Endothelial cell of umbilical vein (primary cell): ENCODE measurements around the gene USP17L30. TPM values are rescaled to one million over a fixed set of nuclear protein-coding genes. Genes with fewer than 3 reads are reported as not detected.
"Not testable (repeated sequence)": the region's sequence is repeated elsewhere in the genome, so short reads cannot be mapped to it uniquely, and the experiment has no call there.

Source experiments
- Bru-seq: library from RNA; stranded (reverse); fragments of 400-500 nt; gene quantifications from one replicate; lab custom pipeline; 2021; lab: Mats Ljungman, UMichigan
- BruChase-seq, 2 experiments: library from RNA; stranded (reverse); fragments of 400-500 nt; gene quantifications; one replicate each; lab custom pipeline; 2021; lab: Mats Ljungman, UMichigan
- BruUV-seq: library from RNA; stranded (reverse); fragments of 400-500 nt; replicated peaks from 2 replicates; lab custom pipeline; 2021; lab: Mats Ljungman, UMichigan
- CTCF ChIA-PET: fragments of 300-600, 350-600 bp; sonication (Branson Sonifier 250); formaldehyde crosslinking; loops from one replicate; lab custom pipeline; 2021; ENCODE audit warnings: antibody characterized with exemption, inconsistent platforms; lab: Charles Lee
- POLR2A ChIA-PET: fragments of 300-600, 350-600 bp; sonication (Branson Sonifier 250); formaldehyde crosslinking; loops from one replicate; lab custom pipeline; 2021; ENCODE audit warnings: antibody characterized with exemption, inconsistent platforms; lab: Charles Lee
- DNase-seq: peaks from one replicate; pipeline ENCODE4 v3.0.0-alpha.2; 2011; ENCODE audit warnings: low read depth, low spot score
- FAIRE-seq: peaks from 2 replicates; lab custom pipeline; 2011; peaks lifted over from hg19 to GRCh38; lab: Jason Lieb, UNC
- H2AFZ ChIP-seq: 2 replicates; pipeline ENCODE4 v1.6.0; 2012; ENCODE audit warnings: low read depth, low read length, control low read depth, inconsistent platforms
- H3K27ac ChIP-seq: 2 replicates; pipeline ENCODE4 v1.5.1; 2011; ENCODE audit warnings: low read depth, mild to moderate bottlenecking, control low read depth, low read length, moderate library complexity; ENCODE audit not compliant: insufficient read depth
- H3K27me3 ChIP-seq, 2 experiments: 2 replicates each; pipeline versions ENCODE4 v1.6.0 to v1.6.1; 2011; ENCODE audit warnings: low read length in 2 of 2, mixed read lengths in 1 of 2; ENCODE audit not compliant: control insufficient read depth in 2 of 2, insufficient read depth in 2 of 2
- H3K36me3 ChIP-seq, 2 experiments: 2 replicates in 1 of 2; 3 replicates in 1 of 2; pipeline ENCODE4 v1.5.1; 2011; ENCODE audit warnings: low read length in 2 of 2, mild to moderate bottlenecking in 1 of 2, moderate library complexity in 1 of 2; ENCODE audit not compliant: control insufficient read depth in 2 of 2, insufficient read depth in 2 of 2; ENCODE audit errors: extremely low read depth in 1 of 2
- H3K4me1 ChIP-seq: 3 replicates; pipeline ENCODE4 v1.5.1; 2011; ENCODE audit warnings: mild to moderate bottlenecking, low read length; ENCODE audit not compliant: control insufficient read depth, insufficient read depth; ENCODE audit errors: extremely low read depth
- H3K4me2 ChIP-seq: 2 replicates; pipeline ENCODE4 v1.6.1; 2011; ENCODE audit warnings: low read length, control low read depth, mixed read lengths; ENCODE audit not compliant: insufficient read depth
- H3K4me3 ChIP-seq, 3 experiments: fragments of 200-600 bp in 1 of 3; sonication (generic), shearing (Covaris generic) in 1 of 3; replicated peaks in 1 of 3; 2 replicates each; pipeline ENCODE4 v1.5.1; 2011 to 2016; ENCODE audit warnings: control low read depth in 3 of 3, low read length in 3 of 3, mild to moderate bottlenecking in 2 of 3, inconsistent platforms in 1 of 3, low read depth in 1 of 3, moderate library complexity in 1 of 3; ENCODE audit not compliant: insufficient read depth in 1 of 3
- H3K79me2 ChIP-seq: 2 replicates; pipeline ENCODE4 v1.6.0; 2012; ENCODE audit warnings: low read length, inconsistent platforms; ENCODE audit not compliant: control insufficient read depth, insufficient read depth
- H3K9ac ChIP-seq: replicated peaks from 2 replicates; pipeline ENCODE3; 2011; ENCODE audit warnings: low read length, control low read depth; ENCODE audit not compliant: insufficient read depth; ENCODE audit errors: extremely low read depth
- H3K9me1 ChIP-seq: replicated peaks from 3 replicates; pipeline ENCODE4 v1.6.0; 2011; ENCODE audit warnings: mild to moderate bottlenecking, low read length; ENCODE audit not compliant: control insufficient read depth, insufficient read depth; ENCODE audit errors: extremely low read depth
- H3K9me3 ChIP-seq: replicated peaks from 2 replicates; pipeline ENCODE4 v1.5.1; 2012; ENCODE audit warnings: low read length, inconsistent platforms; ENCODE audit not compliant: control insufficient read depth, insufficient read depth
- H4K20me1 ChIP-seq: replicated peaks from 2 replicates; pipeline ENCODE3; 2011; ENCODE audit warnings: mild to moderate bottlenecking, low read length; ENCODE audit not compliant: control insufficient read depth, insufficient read depth; ENCODE audit errors: extremely low read depth
- dilution Hi-C: fragments of 300-500 bp; cut with MboI; formaldehyde crosslinking; loops from one replicate; pipeline ENCODE4 v1.15.0; 2019; ENCODE audit warnings: low sequenced_read_pairs; ENCODE audit not compliant: extremely low pct_ligation_motif_present
- intact Hi-C: fragments of 100-400 bp; cut with micrococcal nuclease; formaldehyde crosslinking; loops from one replicate; pipeline ENCODE4 v1.10.0; 2022
- long read RNA-seq: library from polyadenylated mRNA; stranded (forward); transcript quantifications from one replicate; pipeline ENCODE4 v2.0.0, GENCODE V29; 2021
- polyA minus RNA-seq, 3 experiments: library from RNA; depleted of rRNA, polyadenylated mRNA; stranded (reverse); fragments of >200 nt; gene quantifications; 1 replicate in 1 of 3; 2 replicates in 2 of 3; pipeline ENCODE4 v1.2.3, GENCODE V29; 2011
- polyA plus RNA-seq, 4 experiments: library from polyadenylated mRNA; depleted of rRNA in 3 of 4; stranded (reverse) in 3 of 4; unstranded in 1 of 4; fragments of >200 nt; gene quantifications; 2 replicates each; pipeline versions ENCODE4 v1.2.1 to v1.2.3, GENCODE V29; 2011 to 2012; ENCODE audit warnings: missing spikeins in 1 of 4
- total RNA-seq: library from RNA; stranded (reverse); gene quantifications from 2 replicates; pipeline ENCODE4 v1.2.3, GENCODE V29; 2021

USP17L30 gene
- total RNA-seq (not detected in 2 replicates), polyA plus RNA-seq (not detected in 2 replicates), polyA minus RNA-seq (not detected in 2 replicates), Bru-seq, nascent RNA (not detected), BruChase-seq, experiment 1, labeled RNA remaining after a 6-hour chase (not detected), BruChase-seq, experiment 2, labeled RNA remaining after a 2-hour chase (not detected)
- polyA plus RNA-seq (2011; cell fraction: cytosol; rRNA removed): not detected in 2 replicates
- polyA plus RNA-seq (2011; cell fraction: nucleus; rRNA removed): not detected in 2 replicates
- polyA plus RNA-seq (2012): not detected in 2 replicates
- not detected for polyA minus RNA-seq (2011; cell fraction: cytosol; rRNA and poly(A)+ RNA removed)
- polyA minus RNA-seq (2011; cell fraction: nucleus; rRNA and poly(A)+ RNA removed): not detected in 2 replicates
- long read RNA-seq: 0 reads

GRCh38 chr4:9362829-9363228, at the start of gene USP17L30:
USP17L30 (plus strand) TSS chr4:9363129; CDS start chr4:9363129, 0 bp downstream.
- H4K20me1 ChIP-seq, FAIRE-seq, H3K36me3 ChIP-seq, H3K4me1 ChIP-seq, POLR2A ChIA-PET, DNase-seq, H3K27me3 ChIP-seq, H3K79me2 ChIP-seq, H3K9me1 ChIP-seq, H2AFZ ChIP-seq, CTCF ChIA-PET, H3K4me3 ChIP-seq, H3K9me3 ChIP-seq, dilution Hi-C loops, H3K9ac ChIP-seq, H3K4me2 ChIP-seq, intact Hi-C loops, H3K27ac ChIP-seq, BruUV-seq: not testable (repeated sequence)

- H3K9ac ChIP-seq, H3K4me1 ChIP-seq, H4K20me1 ChIP-seq, H3K36me3 ChIP-seq, FAIRE-seq, H3K9me3 ChIP-seq, CTCF ChIA-PET, H3K9me1 ChIP-seq, H3K4me3 ChIP-seq, H3K27ac ChIP-seq, H2AFZ ChIP-seq, H3K79me2 ChIP-seq, H3K4me2 ChIP-seq, intact Hi-C loops, DNase-seq, H3K27me3 ChIP-seq, dilution Hi-C loops, BruUV-seq, POLR2A ChIA-PET: not testable (repeated sequence)
Observed at GRCh38 chr4:9324191-9324590, 38.7 kb upstream of the USP17L30 start.

- DNase-seq, H2AFZ ChIP-seq, intact Hi-C loops, BruUV-seq, H3K36me3 ChIP-seq, H3K4me3 ChIP-seq, dilution Hi-C loops, H4K20me1 ChIP-seq, H3K27me3 ChIP-seq, H3K9ac ChIP-seq, H3K9me3 ChIP-seq, H3K4me2 ChIP-seq, H3K27ac ChIP-seq, CTCF ChIA-PET, FAIRE-seq, POLR2A ChIA-PET, H3K4me1 ChIP-seq, H3K79me2 ChIP-seq, H3K9me1 ChIP-seq: not testable (repeated sequence)
Observed at GRCh38 chr4:9324865-9325264, 38.1 kb upstream of the USP17L30 start, which contains the start of gene USP17L24. USP17L24 (plus strand) TSS chr4:9325165; CDS start chr4:9325165, 0 bp downstream.

GRCh38 chr4:9329611-9330010, 33.3 kb upstream of the USP17L30 start, which contains the start of gene USP17L25:
USP17L25 (plus strand) TSS chr4:9329911; CDS start chr4:9329911, 0 bp downstream.
- dilution Hi-C loops, BruUV-seq, POLR2A ChIA-PET, H3K9me1 ChIP-seq, H3K4me3 ChIP-seq, H3K9ac ChIP-seq, H2AFZ ChIP-seq, CTCF ChIA-PET, FAIRE-seq, H3K9me3 ChIP-seq, H3K27me3 ChIP-seq, H3K4me2 ChIP-seq, H3K79me2 ChIP-seq, H3K27ac ChIP-seq, H4K20me1 ChIP-seq, H3K4me1 ChIP-seq, H3K36me3 ChIP-seq, intact Hi-C loops, DNase-seq: not testable (repeated sequence)
